GM12874 (cell line): ENCODE data around the gene AP3S2.

Experiments
- CTCF ChIP-seq: IDR thresholded peaks from 2 replicates; pipeline ENCODE4 v1.5.1; 2011; ENCODE audit warnings: low read depth, mild to moderate bottlenecking, control low read depth, low read length, moderate library complexity; ENCODE audit not compliant: insufficient read depth

Gene AP3S2

GRCh38 chr15:89818287-89818686 is 75.5 kb downstream of the AP3S2 start:
- no peak for TF ChIP-seq CTCF

- no peak for TF ChIP-seq CTCF
These were observed 76.0 kb downstream of the AP3S2 start for GRCh38 chr15:89817701-89818280.

- no peak for TF ChIP-seq CTCF
These were observed 78.0 kb downstream of the AP3S2 start for GRCh38 chr15:89815769-89816168.

GRCh38 chr15:89814112-89814742 is 79.6 kb downstream of the AP3S2 start:
- no peak for TF ChIP-seq CTCF

- TF ChIP-seq CTCF = no peak
These were observed 80.2 kb downstream of the AP3S2 start for GRCh38 chr15:89813381-89814111.

GRCh38 chr15:89812847-89813320 is 80.9 kb downstream of the AP3S2 start:
- TF ChIP-seq CTCF = no peak

- no peak for TF ChIP-seq CTCF
These were observed 81.6 kb downstream of the AP3S2 start for GRCh38 chr15:89812011-89812846.
